Thyroid gland (tissue), 4 donors: ENCODE measurements around the gene RNF227. TPM values are rescaled to one million over a fixed set of nuclear protein-coding genes. Genes with fewer than 3 reads are reported as not detected.
A peak's percentile ranks its signal among the peaks of the same experiment; 100 is the strongest.

Experiments
- DNase-seq, 2 donors: peaks; one replicate each; pipeline ENCODE4 v3.0.0-alpha.2; 2019
- H3K27ac ChIP-seq, 3 donors: fragments of 200-600 bp; sonication (generic); 1 replicate in 2 of 3; 2 replicates in 1 of 3; pipeline ENCODE4 v1.5.1; 2016 to 2019; ENCODE audit warnings: mild to moderate bottlenecking in 1 of 3, moderate library complexity in 1 of 3
- H3K27me3 ChIP-seq: fragments of 200-600 bp; sonication (generic); one replicate; pipeline ENCODE4 v1.5.1; 2019
- H3K36me3 ChIP-seq, 2 donors: fragments of 200-600 bp; sonication (generic); one replicate each; pipeline ENCODE4 v1.5.1; 2016 to 2019
- H3K4me1 ChIP-seq, 2 donors: fragments of 200-600 bp; sonication (generic); one replicate each; pipeline ENCODE4 v1.5.1; 2017 to 2019
- H3K4me3 ChIP-seq, 3 donors: fragments of 200-600 bp; sonication (generic); replicated peaks in 1 of 3; 1 replicate in 2 of 3; 2 replicates in 1 of 3; pipeline ENCODE4 v1.5.1; 2016; ENCODE audit warnings: mild to moderate bottlenecking in 1 of 3
- H3K9me3 ChIP-seq: fragments of 200-600 bp; sonication (generic); one replicate; pipeline ENCODE4 v1.5.1; 2017
- CTCF ChIP-seq, 6 experiments: fragments of 200-600 bp in 3 of 6; fragments of 450-650 bp in 3 of 6; sonication (generic) in 3 of 6; IDR thresholded peaks; one replicate each; pipeline ENCODE4 v1.5.1; 2016 to 2019; ENCODE audit warnings: antibody characterized with exemption in 6 of 6, mild to moderate bottlenecking in 2 of 6, inconsistent platforms in 1 of 6, moderate library complexity in 1 of 6
- POLR2A ChIP-seq, 2 donors: fragments of 450-650 bp; IDR thresholded peaks; one replicate each; pipeline ENCODE4 v1.6.1; 2017; ENCODE audit warnings: antibody characterized with exemption in 2 of 2, mild to moderate bottlenecking in 2 of 2, moderate library complexity in 1 of 2
- WGBS, 2 donors: methylation state at CpG; one replicate each; pipeline ENCODE4 v1.1.5; 2017; 5-methylcytosine and 5-hydroxymethylcytosine counted together
- intact Hi-C: fragments of 100-400 bp; cut with DNase I; formaldehyde crosslinking; loops from one replicate; pipeline ENCODE4 v1.15.1; 2023
- total RNA-seq, 4 donors: library from RNA; depleted of rRNA; stranded (reverse); fragments of >200 nt; gene quantifications; one replicate each; pipeline ENCODE4 v1.2.3, GENCODE V29; 2016

The RNF227 gene
- total RNA-seq, 4 donors from 2014 or later: 1.1 to 4.3 (median 2.2) TPM

GRCh38 chr17:7910711-7911110, 5.4 kb downstream of the RNF227 start:
- Histone ChIP-seq H3K36me3 (peaks cover 49 to 54% of the 10 kb centered on the region in 2 donors), H3K9me3 (no peaks in the 10 kb centered on the region), H3K4me3 (no peak overlapping the region), H3K4me1 (peaks cover 3 to 7% of the 10 kb centered on the region in 2 donors), H3K27me3 (no peaks in the 10 kb centered on the region), H3K27ac (no peak overlapping the region)
- 96 to 98% methylated on average over 13 of the region's 13 CpGs for WGBS, 2 donors
- no peak for DNase-seq
- intact Hi-C loops: loop anchor here (5.0 kb wide), 1 partner anchor 82 kb away; no protein-coding TSS in a partner anchor
- no peak for TF ChIP-seq CTCF (IDR thresholded peaks at IDR 0.05)
- TF ChIP-seq POLR2A (IDR thresholded peaks at IDR 0.05): no peak

GRCh38 chr17:7910281-7910680, 5.8 kb downstream of the RNF227 start:
- DNase-seq: no peak
- peaks cover 51 to 57% of the 10 kb centered on the region in 2 donors for H3K36me3 ChIP-seq
- intact Hi-C loops: loop anchor here (5.0 kb wide), 1 partner anchor 82 kb away; no protein-coding TSS in a partner anchor
- H3K27me3 ChIP-seq: no peaks in the 10 kb centered on the region
- peaks cover 3 to 6% of the 10 kb centered on the region in 2 donors for H3K4me1 ChIP-seq
- TF ChIP-seq CTCF (IDR thresholded peaks at IDR 0.05): no peak
- TF ChIP-seq POLR2A (IDR thresholded peaks at IDR 0.05): no peak
- no peaks in the 10 kb centered on the region for H3K9me3 ChIP-seq
- no peak overlapping the region for H3K27ac ChIP-seq
- WGBS, 2 donors: 96% methylated on average over 15 of the region's 15 CpGs
- H3K4me3 ChIP-seq: no peak overlapping the region

- Histone ChIP-seq H3K9me3 (no peaks in the 10 kb centered on the region), H3K36me3 (peaks cover 52 to 64% of the 10 kb centered on the region in 2 donors), H3K4me1 (peaks cover 0 to 3% of the 10 kb centered on the region in 2 donors), H3K27ac (no peak overlapping the region), H3K27me3 (no peaks in the 10 kb centered on the region), H3K4me3 (no peak overlapping the region)
- WGBS, 2 donors: 95% methylated on average over 23 to 29 of the region's 29 CpGs
- DNase-seq: no peak
- no peak for TF ChIP-seq POLR2A (IDR thresholded peaks at IDR 0.05)
- TF ChIP-seq CTCF (IDR thresholded peaks at IDR 0.05): no peak
- intact Hi-C loops: no loop called here
Observed at GRCh38 chr17:7909089-7909488, 7.0 kb downstream of the RNF227 start.

- TF ChIP-seq POLR2A (IDR thresholded peaks at IDR 0.05) (no peak), CTCF (IDR thresholded peaks at IDR 0.05) (no peak)
- Histone ChIP-seq H3K27ac (peak overlapping the region; percentile 21 to 69 (median 42)), H3K4me1 (peaks cover 8 to 10% of the 10 kb centered on the region in 2 donors), H3K27me3 (no peaks in the 10 kb centered on the region), H3K9me3 (no peaks in the 10 kb centered on the region), H3K4me3 (no peak overlapping the region), H3K36me3 (peaks cover 69 to 70% of the 10 kb centered on the region in 2 donors)
- WGBS, 2 donors: 29 to 52% methylated on average over 21 to 22 of the region's 22 CpGs
- peak; percentile 88 to 93 for DNase-seq
- intact Hi-C loops: no loop called here
Observed at GRCh38 chr17:7903154-7904103, 12.7 kb downstream of the RNF227 start.

GRCh38 chr17:7897773-7898172, 18.3 kb downstream of the RNF227 start:
- WGBS, 2 donors: 60 to 66% methylated on average over 6 of the region's 6 CpGs

More at GRCh38 chr17:7897773-7898172, 18.3 kb downstream of the RNF227 start:
- no peak overlapping the region for H3K27ac ChIP-seq
- intact Hi-C loops: no loop called here
- TF ChIP-seq CTCF (IDR thresholded peaks at IDR 0.05) (peak in 3 of 6 experiments; percentile 19 to 22 (median 20)), POLR2A (IDR thresholded peaks at IDR 0.05) (no peak)
- H3K4me3 ChIP-seq: no peak overlapping the region
- DNase-seq: no peak
- H3K9me3 ChIP-seq: no peaks in the 10 kb centered on the region
- no peaks in the 10 kb centered on the region for H3K27me3 ChIP-seq
- peaks cover 67 to 74% of the 10 kb centered on the region in 2 donors for H3K36me3 ChIP-seq
- no peaks in the 10 kb centered on the region for H3K4me1 ChIP-seq
